WTC11 (cell line): Measurements from ENCODE around the gene MED9. TPM values are rescaled to one million over a fixed set of nuclear protein-coding genes. Genes with fewer than 3 reads are reported as not detected.
A peak's percentile ranks its signal among the peaks of the same experiment; 100 is the strongest.

Experiments
- ATAC-seq: fragments of 200-7000 bp; cut with Tn5 transposase; 2 replicates; pipeline ENCODE4 v1.10.0; 2021; ENCODE audit warnings: mild to moderate bottlenecking, moderate library complexity
- CTCF ChIA-PET: fragments of 300-600 bp; sonication (Branson Sonifier 250); formaldehyde crosslinking; loops from one replicate; lab custom pipeline; 2021; ENCODE audit warnings: antibody characterized with exemption; lab: Charles Lee
- POLR2A ChIA-PET: fragments of 350-600 bp; sonication (Branson Sonifier 250); formaldehyde crosslinking; loops from one replicate; lab custom pipeline; 2021; ENCODE audit warnings: antibody characterized with exemption; lab: Charles Lee
- DNase-seq: peaks from one replicate; pipeline ENCODE4 v3.0.0; 2021; ENCODE audit warnings: low spot score
- H3K27ac Mint-ChIP-seq: 2 replicates; pipeline ENCODE4 v1.8.0; 2021; ENCODE audit warnings: mixed read lengths
- H3K27me3 Mint-ChIP-seq: 2 replicates; pipeline ENCODE4 v1.8.0; 2021; ENCODE audit warnings: low read depth, mild to moderate bottlenecking, moderate library complexity, mixed read lengths
- H3K36me3 Mint-ChIP-seq: 2 replicates; pipeline ENCODE4 v1.8.0; 2021; ENCODE audit warnings: mixed read lengths
- H3K4me1 Mint-ChIP-seq: 2 replicates; pipeline ENCODE4 v1.8.0; 2022; ENCODE audit warnings: mixed read lengths
- H3K4me3 Mint-ChIP-seq: 2 replicates; pipeline ENCODE4 v1.8.0; 2021; ENCODE audit warnings: mild to moderate bottlenecking, moderate library complexity, mixed read lengths
- H3K9me3 Mint-ChIP-seq: 2 replicates; pipeline ENCODE4 v1.8.0; 2021; ENCODE audit warnings: mixed read lengths
- ATF1 ChIP-seq: sonication (generic); formaldehyde crosslinking; IDR thresholded peaks from 2 replicates; pipeline ENCODE4 v1.8.1; 2023; ENCODE audit warnings: mild to moderate bottlenecking, moderate library complexity, missing genetic modification reagents
- E2F4 ChIP-seq: sonication (generic); formaldehyde crosslinking; IDR thresholded peaks from 2 replicates; pipeline ENCODE4 v1.8.1; 2022; ENCODE audit warnings: low read depth, mild to moderate bottlenecking, moderate library complexity, missing genetic modification reagents, borderline replicate concordance
- E2F5 ChIP-seq: sonication (generic); formaldehyde crosslinking; IDR thresholded peaks from 2 replicates; pipeline ENCODE4 v1.8.1; 2022; ENCODE audit warnings: mild to moderate bottlenecking, moderate library complexity, missing genetic modification reagents
- IRF2 ChIP-seq: sonication (generic); formaldehyde crosslinking; IDR thresholded peaks from 2 replicates; pipeline ENCODE4 v1.8.0; 2022; ENCODE audit warnings: low read depth, missing genetic modification reagents, borderline replicate concordance
- JUN ChIP-seq: sonication (generic); formaldehyde crosslinking; IDR thresholded peaks from 2 replicates; pipeline ENCODE4 v1.8.0; 2023; ENCODE audit warnings: mild to moderate bottlenecking, missing genetic modification reagents
- NFE2L1 ChIP-seq: sonication (generic); formaldehyde crosslinking; IDR thresholded peaks from 2 replicates; pipeline ENCODE4 v1.8.1; 2023; ENCODE audit warnings: missing genetic modification reagents
- NFYB ChIP-seq: sonication (generic); formaldehyde crosslinking; conservative IDR thresholded peaks from 2 replicates; pipeline ENCODE4 v1.8.0; 2022; ENCODE audit warnings: low read depth, missing genetic modification reagents
- NR1H2 ChIP-seq: sonication (generic); formaldehyde crosslinking; IDR thresholded peaks from 2 replicates; pipeline ENCODE4 v1.9.0; 2021; ENCODE audit warnings: mild to moderate bottlenecking, moderate library complexity, missing genetic modification reagents
- ZNF416 ChIP-seq: fragments of 250-450 bp; sonication (Bioruptor Pico); IDR thresholded peaks from 2 replicates; pipeline ENCODE4 v1.9.0; 2021; ENCODE audit warnings: mild to moderate bottlenecking, inconsistent platforms
- ZNF425 ChIP-seq: fragments of 250-450 bp; sonication (Bioruptor Pico); conservative IDR thresholded peaks from 2 replicates; pipeline ENCODE4 v1.9.0; 2021; ENCODE audit warnings: mild to moderate bottlenecking
- total RNA-seq: library from RNA; stranded (reverse); gene quantifications from 3 replicates; pipeline ENCODE4 v1.2.3, GENCODE V29; 2021
- TF ChIP-seq, protein P1 (sequence below): fragments of 250-450 bp; sonication (Bioruptor Pico); IDR thresholded peaks from 2 replicates; pipeline ENCODE4 v1.9.0; 2021; ENCODE audit warnings: mild to moderate bottlenecking, borderline replicate concordance
- TF ChIP-seq, protein P2 (sequence below): sonication (generic); formaldehyde crosslinking; IDR thresholded peaks from 2 replicates; pipeline ENCODE4 v1.8.0; 2022; ENCODE audit warnings: mild to moderate bottlenecking, missing genetic modification reagents
- TF ChIP-seq, protein P3 (sequence below): sonication (generic); formaldehyde crosslinking; IDR thresholded peaks from 2 replicates; pipeline ENCODE4 v1.8.0; 2022; ENCODE audit warnings: mild to moderate bottlenecking, missing genetic modification reagents
- TF ChIP-seq, protein P4 (sequence below): fragments of 250-450 bp; sonication (Bioruptor Pico); IDR thresholded peaks from 2 replicates; pipeline ENCODE4 v1.9.0; 2021; ENCODE audit warnings: moderate library complexity, mild to moderate bottlenecking, inconsistent platforms, borderline replicate concordance
- TF ChIP-seq, protein P5 (sequence below): sonication (generic); formaldehyde crosslinking; IDR thresholded peaks from 2 replicates; pipeline ENCODE4 v1.8.1; 2023; ENCODE audit warnings: mild to moderate bottlenecking, missing genetic modification reagents, moderate library complexity
- TF ChIP-seq, protein P6 (sequence below): fragments of 250-450 bp; sonication (Bioruptor Pico); IDR thresholded peaks from 2 replicates; pipeline ENCODE4 v1.9.0; 2021; ENCODE audit warnings: mild to moderate bottlenecking
- TF ChIP-seq, protein P7 (sequence below): sonication (generic); formaldehyde crosslinking; IDR thresholded peaks from 2 replicates; pipeline ENCODE4 v1.8.0; 2022; ENCODE audit warnings: mild to moderate bottlenecking, missing genetic modification reagents

The MED9 gene
- total RNA-seq, 1 experiment from 2014 or later = 21.1 TPM

GRCh38 chr17:17536702-17537101 is 59.9 kb downstream of the MED9 start (continued):
- TF ChIP-seq, protein P1, sequence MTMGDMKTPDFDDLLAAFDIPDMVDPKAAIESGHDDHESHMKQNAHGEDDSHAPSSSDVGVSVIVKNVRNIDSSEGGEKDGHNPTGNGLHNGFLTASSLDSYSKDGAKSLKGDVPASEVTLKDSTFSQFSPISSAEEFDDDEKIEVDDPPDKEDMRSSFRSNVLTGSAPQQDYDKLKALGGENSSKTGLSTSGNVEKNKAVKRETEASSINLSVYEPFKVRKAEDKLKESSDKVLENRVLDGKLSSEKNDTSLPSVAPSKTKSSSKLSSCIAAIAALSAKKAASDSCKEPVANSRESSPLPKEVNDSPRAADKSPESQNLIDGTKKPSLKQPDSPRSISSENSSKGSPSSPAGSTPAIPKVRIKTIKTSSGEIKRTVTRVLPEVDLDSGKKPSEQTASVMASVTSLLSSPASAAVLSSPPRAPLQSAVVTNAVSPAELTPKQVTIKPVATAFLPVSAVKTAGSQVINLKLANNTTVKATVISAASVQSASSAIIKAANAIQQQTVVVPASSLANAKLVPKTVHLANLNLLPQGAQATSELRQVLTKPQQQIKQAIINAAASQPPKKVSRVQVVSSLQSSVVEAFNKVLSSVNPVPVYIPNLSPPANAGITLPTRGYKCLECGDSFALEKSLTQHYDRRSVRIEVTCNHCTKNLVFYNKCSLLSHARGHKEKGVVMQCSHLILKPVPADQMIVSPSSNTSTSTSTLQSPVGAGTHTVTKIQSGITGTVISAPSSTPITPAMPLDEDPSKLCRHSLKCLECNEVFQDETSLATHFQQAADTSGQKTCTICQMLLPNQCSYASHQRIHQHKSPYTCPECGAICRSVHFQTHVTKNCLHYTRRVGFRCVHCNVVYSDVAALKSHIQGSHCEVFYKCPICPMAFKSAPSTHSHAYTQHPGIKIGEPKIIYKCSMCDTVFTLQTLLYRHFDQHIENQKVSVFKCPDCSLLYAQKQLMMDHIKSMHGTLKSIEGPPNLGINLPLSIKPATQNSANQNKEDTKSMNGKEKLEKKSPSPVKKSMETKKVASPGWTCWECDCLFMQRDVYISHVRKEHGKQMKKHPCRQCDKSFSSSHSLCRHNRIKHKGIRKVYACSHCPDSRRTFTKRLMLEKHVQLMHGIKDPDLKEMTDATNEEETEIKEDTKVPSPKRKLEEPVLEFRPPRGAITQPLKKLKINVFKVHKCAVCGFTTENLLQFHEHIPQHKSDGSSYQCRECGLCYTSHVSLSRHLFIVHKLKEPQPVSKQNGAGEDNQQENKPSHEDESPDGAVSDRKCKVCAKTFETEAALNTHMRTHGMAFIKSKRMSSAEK (CRISPR knock-in tag) = no peak
- TF ChIP-seq IRF2 (CRISPR knock-in tag) = no peak
- TF ChIP-seq ZNF425 (CRISPR knock-in tag) = no peak
- no peak for TF ChIP-seq NFYB (CRISPR knock-in tag)
- TF ChIP-seq, protein P2, sequence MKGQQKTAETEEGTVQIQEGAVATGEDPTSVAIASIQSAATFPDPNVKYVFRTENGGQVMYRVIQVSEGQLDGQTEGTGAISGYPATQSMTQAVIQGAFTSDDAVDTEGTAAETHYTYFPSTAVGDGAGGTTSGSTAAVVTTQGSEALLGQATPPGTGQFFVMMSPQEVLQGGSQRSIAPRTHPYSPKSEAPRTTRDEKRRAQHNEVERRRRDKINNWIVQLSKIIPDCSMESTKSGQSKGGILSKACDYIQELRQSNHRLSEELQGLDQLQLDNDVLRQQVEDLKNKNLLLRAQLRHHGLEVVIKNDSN = no peak
- no peak for TF ChIP-seq ATF1 (CRISPR knock-in tag)
- TF ChIP-seq E2F5 (CRISPR knock-in tag) = no peak
- no peak for TF ChIP-seq E2F4 (CRISPR knock-in tag)
- TF ChIP-seq, protein P3, sequence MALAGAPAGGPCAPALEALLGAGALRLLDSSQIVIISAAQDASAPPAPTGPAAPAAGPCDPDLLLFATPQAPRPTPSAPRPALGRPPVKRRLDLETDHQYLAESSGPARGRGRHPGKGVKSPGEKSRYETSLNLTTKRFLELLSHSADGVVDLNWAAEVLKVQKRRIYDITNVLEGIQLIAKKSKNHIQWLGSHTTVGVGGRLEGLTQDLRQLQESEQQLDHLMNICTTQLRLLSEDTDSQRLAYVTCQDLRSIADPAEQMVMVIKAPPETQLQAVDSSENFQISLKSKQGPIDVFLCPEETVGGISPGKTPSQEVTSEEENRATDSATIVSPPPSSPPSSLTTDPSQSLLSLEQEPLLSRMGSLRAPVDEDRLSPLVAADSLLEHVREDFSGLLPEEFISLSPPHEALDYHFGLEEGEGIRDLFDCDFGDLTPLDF = no peak
- no peak for TF ChIP-seq ZNF416
- TF ChIP-seq, protein P4, sequence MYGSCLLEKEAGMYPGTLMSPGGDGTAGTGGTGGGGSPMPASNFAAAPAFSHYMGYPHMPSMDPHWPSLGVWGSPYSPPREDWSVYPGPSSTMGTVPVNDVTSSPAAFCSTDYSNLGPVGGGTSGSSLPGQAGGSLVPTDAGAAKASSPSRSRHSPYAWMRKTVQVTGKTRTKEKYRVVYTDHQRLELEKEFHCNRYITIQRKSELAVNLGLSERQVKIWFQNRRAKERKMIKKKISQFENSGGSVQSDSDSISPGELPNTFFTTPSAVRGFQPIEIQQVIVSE (CRISPR knock-in tag) = no peak
- TF ChIP-seq, all 79 proteins: peak for 0

DNA sequence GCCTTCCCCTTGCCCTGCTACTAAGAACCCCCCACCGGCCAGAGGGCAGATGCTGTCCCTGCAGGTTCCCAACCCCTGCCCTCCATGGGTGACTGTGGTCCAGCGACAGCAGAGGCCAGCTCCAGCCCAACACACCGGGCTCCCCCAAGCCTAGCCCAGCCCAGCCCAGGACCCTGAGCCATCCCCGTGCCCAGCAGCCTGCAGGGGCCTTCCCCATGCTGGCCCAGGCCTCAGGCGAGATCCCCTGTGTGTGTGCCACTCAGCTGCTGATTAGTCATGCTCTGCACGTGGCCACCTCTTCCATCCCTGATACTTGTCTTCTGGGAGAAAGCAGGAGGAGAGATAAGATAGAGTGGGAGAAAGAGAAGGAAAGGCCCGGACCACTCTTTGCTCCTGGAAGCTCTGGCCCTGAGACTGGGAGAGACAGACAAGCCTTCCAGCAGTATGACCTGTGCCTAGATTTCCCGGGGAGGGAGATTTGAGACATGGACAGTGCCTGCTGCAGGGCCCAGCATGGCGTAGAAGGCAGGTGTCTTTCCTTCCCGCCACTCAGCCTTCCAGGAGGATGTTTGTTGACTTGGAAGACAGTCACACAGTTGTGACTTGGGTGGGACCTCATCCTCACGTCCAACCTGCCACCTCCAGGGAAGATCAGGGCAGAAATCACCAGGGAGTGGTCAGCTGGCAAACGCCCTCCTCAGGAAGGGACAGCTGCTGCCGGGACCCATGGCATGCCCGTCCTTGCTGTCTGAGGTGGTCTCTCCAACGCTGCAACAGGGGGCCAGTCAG is 60.7 kb downstream of the MED9 start:
- Mint-ChIP-seq H3K27ac (peak overlapping the region; percentile 72; the same call in 1 of the 2 replicates), H3K4me1 (peaks cover 8% of the 10 kb centered on the region), H3K27me3 (no peaks in the 10 kb centered on the region; the same call in 1 of the 2 replicates), H3K4me3 (no peak overlapping the region), H3K36me3 (no peaks in the 10 kb centered on the region), H3K9me3 (no peaks in the 10 kb centered on the region)
- no peak for DNase-seq
- POLR2A ChIA-PET = no interaction called here
- no peak for ATAC-seq
- CTCF ChIA-PET = interaction anchor here (0.9 to 3.1 kb wide), 8 partner anchors 9 to 76 kb away, joined by 3 to 16 read pairs (median 6); partner anchors contain the start of gene RASD1
- TF ChIP-seq JUN (CRISPR knock-in tag) = no peak
- TF ChIP-seq NR1H2 (CRISPR knock-in tag) = no peak
- TF ChIP-seq, protein P5, sequence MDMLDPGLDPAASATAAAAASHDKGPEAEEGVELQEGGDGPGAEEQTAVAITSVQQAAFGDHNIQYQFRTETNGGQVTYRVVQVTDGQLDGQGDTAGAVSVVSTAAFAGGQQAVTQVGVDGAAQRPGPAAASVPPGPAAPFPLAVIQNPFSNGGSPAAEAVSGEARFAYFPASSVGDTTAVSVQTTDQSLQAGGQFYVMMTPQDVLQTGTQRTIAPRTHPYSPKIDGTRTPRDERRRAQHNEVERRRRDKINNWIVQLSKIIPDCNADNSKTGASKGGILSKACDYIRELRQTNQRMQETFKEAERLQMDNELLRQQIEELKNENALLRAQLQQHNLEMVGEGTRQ (CRISPR knock-in tag) = no peak
- TF ChIP-seq, protein P6, sequence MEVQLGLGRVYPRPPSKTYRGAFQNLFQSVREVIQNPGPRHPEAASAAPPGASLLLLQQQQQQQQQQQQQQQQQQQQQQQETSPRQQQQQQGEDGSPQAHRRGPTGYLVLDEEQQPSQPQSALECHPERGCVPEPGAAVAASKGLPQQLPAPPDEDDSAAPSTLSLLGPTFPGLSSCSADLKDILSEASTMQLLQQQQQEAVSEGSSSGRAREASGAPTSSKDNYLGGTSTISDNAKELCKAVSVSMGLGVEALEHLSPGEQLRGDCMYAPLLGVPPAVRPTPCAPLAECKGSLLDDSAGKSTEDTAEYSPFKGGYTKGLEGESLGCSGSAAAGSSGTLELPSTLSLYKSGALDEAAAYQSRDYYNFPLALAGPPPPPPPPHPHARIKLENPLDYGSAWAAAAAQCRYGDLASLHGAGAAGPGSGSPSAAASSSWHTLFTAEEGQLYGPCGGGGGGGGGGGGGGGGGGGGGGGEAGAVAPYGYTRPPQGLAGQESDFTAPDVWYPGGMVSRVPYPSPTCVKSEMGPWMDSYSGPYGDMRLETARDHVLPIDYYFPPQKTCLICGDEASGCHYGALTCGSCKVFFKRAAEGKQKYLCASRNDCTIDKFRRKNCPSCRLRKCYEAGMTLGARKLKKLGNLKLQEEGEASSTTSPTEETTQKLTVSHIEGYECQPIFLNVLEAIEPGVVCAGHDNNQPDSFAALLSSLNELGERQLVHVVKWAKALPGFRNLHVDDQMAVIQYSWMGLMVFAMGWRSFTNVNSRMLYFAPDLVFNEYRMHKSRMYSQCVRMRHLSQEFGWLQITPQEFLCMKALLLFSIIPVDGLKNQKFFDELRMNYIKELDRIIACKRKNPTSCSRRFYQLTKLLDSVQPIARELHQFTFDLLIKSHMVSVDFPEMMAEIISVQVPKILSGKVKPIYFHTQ (CRISPR knock-in tag) = no peak
- TF ChIP-seq, protein P7, sequence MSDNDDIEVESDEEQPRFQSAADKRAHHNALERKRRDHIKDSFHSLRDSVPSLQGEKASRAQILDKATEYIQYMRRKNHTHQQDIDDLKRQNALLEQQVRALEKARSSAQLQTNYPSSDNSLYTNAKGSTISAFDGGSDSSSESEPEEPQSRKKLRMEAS (CRISPR knock-in tag) = no peak
- TF ChIP-seq, protein P3 = no peak
- TF ChIP-seq NFE2L1 (CRISPR knock-in tag) = no peak
- TF ChIP-seq ATF1 (CRISPR knock-in tag) = no peak
